Mesenchymal stem cell (in vitro differentiated cells and primary cell): ENCODE results near the gene NTF4.
"Not testable (repeated sequence)": the region's sequence is repeated elsewhere in the genome, so short reads cannot be mapped to it uniquely, and the experiment has no call there.

ENCODE experiments used
- DNase-seq: peaks from one replicate; pipeline ENCODE4 v3.0.0-alpha.2; 2013
- H2AFZ ChIP-seq: one replicate; pipeline ENCODE4 v1.6.1; 2013; ENCODE audit warnings: low read depth, mild to moderate bottlenecking, control low read depth, inconsistent platforms, low read length, moderate library complexity
- H2AK5ac ChIP-seq: 2 replicates; pipeline ENCODE4 v1.6.1; 2013; ENCODE audit warnings: low read length, moderate library complexity, mild to moderate bottlenecking, inconsistent platforms; ENCODE audit not compliant: severe bottlenecking
- H2BK120ac ChIP-seq: one replicate; pipeline ENCODE4 v1.6.1; 2013; ENCODE audit warnings: low read depth, mild to moderate bottlenecking, inconsistent platforms, low read length, moderate library complexity
- H2BK12ac ChIP-seq, 2 experiments: one replicate each; pipeline ENCODE4 v1.6.1; 2013; ENCODE audit warnings: inconsistent platforms in 2 of 2, low read length in 2 of 2, mild to moderate bottlenecking in 2 of 2, moderate library complexity in 2 of 2, control low read depth in 1 of 2
- H2BK15ac ChIP-seq: one replicate; pipeline ENCODE4 v1.6.1; 2013; ENCODE audit warnings: mild to moderate bottlenecking, low read depth, inconsistent platforms; ENCODE audit not compliant: poor library complexity, severe bottlenecking
- H2BK5ac ChIP-seq: 2 replicates; pipeline ENCODE4 v1.6.1; 2013; ENCODE audit warnings: low read depth, mild to moderate bottlenecking, low read length, control low read depth, inconsistent platforms; ENCODE audit not compliant: poor library complexity, severe bottlenecking
- H3K14ac ChIP-seq, 2 experiments: one replicate each; pipeline ENCODE4 v1.6.1; 2013; ENCODE audit warnings: inconsistent platforms in 2 of 2, low read length in 2 of 2, control low read depth in 1 of 2, mild to moderate bottlenecking in 1 of 2, moderate library complexity in 1 of 2
- H3K18ac ChIP-seq, 2 experiments: one replicate each; pipeline ENCODE4 v1.6.1; 2013; ENCODE audit warnings: inconsistent platforms in 2 of 2, low read length in 2 of 2, control low read depth in 1 of 2, low read depth in 1 of 2, mild to moderate bottlenecking in 1 of 2
- H3K23ac ChIP-seq, 2 experiments: one replicate each; pipeline ENCODE4 v1.6.1; 2013; ENCODE audit warnings: inconsistent platforms in 2 of 2, low read length in 2 of 2, mild to moderate bottlenecking in 2 of 2, moderate library complexity in 2 of 2, control low read depth in 1 of 2
- H3K27ac ChIP-seq: 2 replicates; pipeline ENCODE4 v1.5.1; 2013; ENCODE audit warnings: mild to moderate bottlenecking, moderate library complexity, low read length, control low read depth, inconsistent platforms; ENCODE audit not compliant: poor library complexity, severe bottlenecking
- H3K27me3 ChIP-seq, 2 experiments: 2 replicates each; pipeline versions ENCODE4 v1.6.1 to v1.7.0; 2013; ENCODE audit warnings: low read length in 2 of 2, mild to moderate bottlenecking in 2 of 2, moderate library complexity in 2 of 2, control low read depth in 1 of 2, inconsistent platforms in 1 of 2; ENCODE audit not compliant: control insufficient read depth in 1 of 2, insufficient read depth in 1 of 2
- H3K36me3 ChIP-seq, 2 experiments: 2 replicates each; pipeline versions ENCODE4 v1.6.1 to v1.7.0; 2013; ENCODE audit warnings: low read length in 2 of 2, control low read depth in 1 of 2, inconsistent platforms in 1 of 2, low read depth in 1 of 2, mild to moderate bottlenecking in 1 of 2; ENCODE audit not compliant: insufficient read depth in 2 of 2, control insufficient read depth in 1 of 2
- H3K4ac ChIP-seq, 2 experiments: one replicate each; pipeline ENCODE4 v1.6.1; 2013; ENCODE audit warnings: inconsistent platforms in 2 of 2, low read length in 2 of 2, mild to moderate bottlenecking in 2 of 2, moderate library complexity in 2 of 2, control low read depth in 1 of 2, low read depth in 1 of 2
- H3K4me1 ChIP-seq: 2 replicates; pipeline ENCODE4 v1.6.1; 2013; ENCODE audit warnings: low read depth, low read length, control low read depth; ENCODE audit not compliant: control insufficient read depth, insufficient read depth
- H3K4me2 ChIP-seq: 2 replicates; pipeline ENCODE4 v1.6.1; 2013; ENCODE audit warnings: low read length, mild to moderate bottlenecking, inconsistent platforms; ENCODE audit not compliant: poor library complexity, severe bottlenecking
- H3K4me3 ChIP-seq, 2 experiments: 2 replicates each; pipeline versions ENCODE4 v1.5.1 to v1.7.0; 2013; ENCODE audit warnings: low read length in 2 of 2, mild to moderate bottlenecking in 2 of 2, control low read depth in 1 of 2, low read depth in 1 of 2; ENCODE audit not compliant: insufficient read depth in 1 of 2
- H3K79me1 ChIP-seq: replicated peaks from 2 replicates; pipeline ENCODE4 v1.6.1; 2013; ENCODE audit warnings: mild to moderate bottlenecking, control low read depth, low read length, inconsistent platforms; ENCODE audit not compliant: poor library complexity, severe bottlenecking
- H3K9ac ChIP-seq: 2 replicates; pipeline ENCODE4 v1.7.0; 2013; ENCODE audit warnings: mild to moderate bottlenecking, low read length, moderate library complexity
- H3K9me3 ChIP-seq: 2 replicates; pipeline ENCODE4 v1.7.0; 2013; ENCODE audit warnings: mild to moderate bottlenecking, low read length; ENCODE audit not compliant: control insufficient read depth
- H4K8ac ChIP-seq: one replicate; pipeline ENCODE4 v1.6.1; 2013; ENCODE audit warnings: inconsistent platforms, mild to moderate bottlenecking, low read length, moderate library complexity
- H4K91ac ChIP-seq: one replicate; pipeline ENCODE4 v1.6.1; 2013; ENCODE audit warnings: mild to moderate bottlenecking, low read length, inconsistent platforms
- WGBS: methylation state at CpG from one replicate; pipeline ENCODE4 v1.1.7; 2013; ENCODE audit warnings: mixed read lengths; 5-methylcytosine and 5-hydroxymethylcytosine counted together

NTF4 gene

GRCh38 chr19:49057636-49058234, 6.9 kb downstream of the NTF4 start, which contains the start of gene CGB7:
CGB7 (minus strand) TSS chr19:49057749; CDS start chr19:49055375, 2,374 bp downstream.
- 16% methylated on average over 28 of the region's 38 CpGs for WGBS
- Histone ChIP-seq H3K4me2 (peak within 1 kb of the TSS; percentile 93), H2AFZ (peak within 1 kb of the TSS; percentile 82)

GRCh38 chr19:49056902-49057596, 7.6 kb downstream of the NTF4 start:
- not testable (repeated sequence) for H2AK5ac ChIP-seq, H3K4ac ChIP-seq, H3K27ac ChIP-seq, DNase-seq, H2BK15ac ChIP-seq, H2BK5ac ChIP-seq, H3K9me3 ChIP-seq, H3K79me1 ChIP-seq, H4K91ac ChIP-seq, H3K23ac ChIP-seq, H3K36me3 ChIP-seq
- peak overlapping the region; percentile 54 for H3K9ac ChIP-seq
- H3K4me1 ChIP-seq: peaks cover 17% of the 10 kb centered on the region
- H3K4me3 ChIP-seq: peak overlapping the region; percentile 11 to 72
- 18% methylated on average over 20 of the region's 34 CpGs for WGBS
- H2BK120ac ChIP-seq: peak overlapping the region; percentile 5
- peak overlapping the region in 1 of 2 experiments; percentile 86 for H3K14ac ChIP-seq
- H2AFZ ChIP-seq: peak overlapping the region; percentile 82
- H3K4me2 ChIP-seq: peak overlapping the region; percentile 93
- peaks cover 14 to 57% of the 10 kb centered on the region in 2 experiments for H3K27me3 ChIP-seq
- peak overlapping the region in 1 of 2 experiments; percentile 34 for H2BK12ac ChIP-seq
- H4K8ac ChIP-seq: peak overlapping the region; percentile 12
- H3K18ac ChIP-seq: peak overlapping the region; percentile 33 to 91

More at GRCh38 chr19:49057636-49058234, 6.9 kb downstream of the NTF4 start, which contains the start of gene CGB7:
- Histone ChIP-seq H3K4me1 (peaks cover 17% of the 10 kb centered on the region), H4K91ac (peak within 1 kb of the TSS; percentile 11), H3K9ac (peak within 1 kb of the TSS; percentile 54), H3K9me3 (no peaks in the 10 kb centered on the region), H3K23ac (no peak within 1 kb of the TSS), H2BK12ac (peak within 1 kb of the TSS in 1 of 2 experiments; percentile 34), H3K36me3 (peaks cover 0 to 4% of the 10 kb centered on the region in 2 experiments), H3K18ac (peak within 1 kb of the TSS; percentile 33 to 91), H3K14ac (peak within 1 kb of the TSS in 1 of 2 experiments; percentile 86), H3K4me3 (peak within 1 kb of the TSS; percentile 50 to 72), H2BK15ac (peak within 1 kb of the TSS; percentile 48), H2BK120ac (peak within 1 kb of the TSS; percentile 34), H3K27me3 (peaks cover 14 to 62% of the 10 kb centered on the region in 2 experiments), H3K4ac (no peak within 1 kb of the TSS), H3K79me1 (peaks cover 3% of the 10 kb centered on the region), H3K27ac (no peak within 1 kb of the TSS), H4K8ac (peak within 1 kb of the TSS; percentile 12), H2AK5ac (no peak within 1 kb of the TSS), H2BK5ac (no peak within 1 kb of the TSS)
- DNase-seq: peak; percentile 66

- Histone ChIP-seq H3K9ac (peak overlapping the region; percentile 54), H2AFZ (peak overlapping the region; percentile 82), H3K4me3 (peak overlapping the region; percentile 59 to 72), H3K18ac (peak overlapping the region in 1 of 2 experiments; percentile 91), H3K9me3 (no peaks in the 10 kb centered on the region), H3K27me3 (peaks cover 14 to 51% of the 10 kb centered on the region in 2 experiments), H2BK5ac (no peak overlapping the region), H4K8ac (peak overlapping the region; percentile 12), H2BK15ac (no peak overlapping the region), H3K36me3 (peaks cover 0 to under 1% of the 10 kb centered on the region in 2 experiments), H2AK5ac (no peak overlapping the region), H4K91ac (no peak overlapping the region), H3K4me1 (peaks cover 17% of the 10 kb centered on the region), H3K79me1 (peaks cover 3% of the 10 kb centered on the region), H3K4me2 (peak overlapping the region; percentile 93), H3K23ac (no peak overlapping the region), H2BK12ac (no peak overlapping the region), H3K14ac (peak overlapping the region in 1 of 2 experiments; percentile 86), H3K4ac (no peak overlapping the region), H3K27ac (no peak overlapping the region), H2BK120ac (no peak overlapping the region)
- peak; percentile 65 for DNase-seq
- WGBS: 1% methylated on average over 63 of the region's 63 CpGs
These were observed 8.3 kb downstream of the NTF4 start for GRCh38 chr19:49056101-49056901.
